ENCODE measurements around the gene SLC10A7.

Gene SLC10A7

GRCh38 chr4:146494143-146494542 is 27.6 kb downstream of the SLC10A7 start:
- no peak for DNase-seq

- no peak for DNase-seq
Measured at GRCh38 chr4:146490106-146490505, 31.6 kb downstream of the SLC10A7 start.

- no peak for DNase-seq
Measured at GRCh38 chr4:146488495-146489174, 33.1 kb downstream of the SLC10A7 start.

GRCh38 chr4:146486565-146486964 is 35.2 kb downstream of the SLC10A7 start:
- DNase-seq = no peak

GRCh38 chr4:146485968-146486367 is 35.8 kb downstream of the SLC10A7 start:
- DNase-seq = no peak

- DNase-seq = no peak
Measured at GRCh38 chr4:146482788-146483187, 39.0 kb downstream of the SLC10A7 start.

GRCh38 chr4:146481246-146481645 is 40.5 kb downstream of the SLC10A7 start:
- DNase-seq = no peak

- DNase-seq = no peak
Measured at GRCh38 chr4:146478009-146478408, 43.7 kb downstream of the SLC10A7 start.

- DNase-seq = no peak
Measured at GRCh38 chr4:146477054-146477453, 44.7 kb downstream of the SLC10A7 start.

GRCh38 chr4:146472404-146472803 is 49.3 kb downstream of the SLC10A7 start:
- DNase-seq = no peak

- DNase-seq = no peak
Measured at GRCh38 chr4:146470604-146471003, 51.1 kb downstream of the SLC10A7 start.

- DNase-seq = no peak
Measured at GRCh38 chr4:146469022-146469421, 52.7 kb downstream of the SLC10A7 start.

GRCh38 chr4:146465628-146466027 is 56.1 kb downstream of the SLC10A7 start:
- no peak for DNase-seq

- DNase-seq = no peak
Measured at GRCh38 chr4:146462251-146462650, 59.5 kb downstream of the SLC10A7 start.

- DNase-seq = no peak
Measured at GRCh38 chr4:146458594-146458993, 63.1 kb downstream of the SLC10A7 start.

GRCh38 chr4:146456681-146457080 is 65.1 kb downstream of the SLC10A7 start:
- no peak for DNase-seq

GRCh38 chr4:146453181-146453807 is 68.4 kb downstream of the SLC10A7 start:
- no peak for DNase-seq

- DNase-seq = no peak
Measured at GRCh38 chr4:146450524-146450923, 71.2 kb downstream of the SLC10A7 start.

- DNase-seq = no peak
Measured at GRCh38 chr4:146446555-146446954, 75.2 kb downstream of the SLC10A7 start.

GRCh38 chr4:146445198-146446150 is 76.3 kb downstream of the SLC10A7 start:
- no peak for DNase-seq

- no peak for DNase-seq
Measured at GRCh38 chr4:146443525-146443924, 78.2 kb downstream of the SLC10A7 start.

- DNase-seq = no peak
Measured at GRCh38 chr4:146442801-146443200, 78.9 kb downstream of the SLC10A7 start.
